ENCODE results near the gene AMPD2.

GRCh38 chr1:109669246-109669948 is 49.8 kb downstream of the AMPD2 start:
- TF ChIP-seq, protein P1, sequence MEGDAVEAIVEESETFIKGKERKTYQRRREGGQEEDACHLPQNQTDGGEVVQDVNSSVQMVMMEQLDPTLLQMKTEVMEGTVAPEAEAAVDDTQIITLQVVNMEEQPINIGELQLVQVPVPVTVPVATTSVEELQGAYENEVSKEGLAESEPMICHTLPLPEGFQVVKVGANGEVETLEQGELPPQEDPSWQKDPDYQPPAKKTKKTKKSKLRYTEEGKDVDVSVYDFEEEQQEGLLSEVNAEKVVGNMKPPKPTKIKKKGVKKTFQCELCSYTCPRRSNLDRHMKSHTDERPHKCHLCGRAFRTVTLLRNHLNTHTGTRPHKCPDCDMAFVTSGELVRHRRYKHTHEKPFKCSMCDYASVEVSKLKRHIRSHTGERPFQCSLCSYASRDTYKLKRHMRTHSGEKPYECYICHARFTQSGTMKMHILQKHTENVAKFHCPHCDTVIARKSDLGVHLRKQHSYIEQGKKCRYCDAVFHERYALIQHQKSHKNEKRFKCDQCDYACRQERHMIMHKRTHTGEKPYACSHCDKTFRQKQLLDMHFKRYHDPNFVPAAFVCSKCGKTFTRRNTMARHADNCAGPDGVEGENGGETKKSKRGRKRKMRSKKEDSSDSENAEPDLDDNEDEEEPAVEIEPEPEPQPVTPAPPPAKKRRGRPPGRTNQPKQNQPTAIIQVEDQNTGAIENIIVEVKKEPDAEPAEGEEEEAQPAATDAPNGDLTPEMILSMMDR (IDR thresholded peaks at IDR 0.05; ENCODE audit: low read depth, low read length, poor library complexity, severe bottlenecking): no peak
- no peak for TF ChIP-seq EZH2phosphoT487 (IDR thresholded peaks at IDR 0.05; ENCODE audit: borderline replicate concordance, low read length)

Measured in DOHH2 (cell line).